HFFc6 (cell line): ENCODE results near the gene EDN2. TPM values are rescaled to one million over a fixed set of nuclear protein-coding genes. Genes with fewer than 3 reads are reported as not detected.

ENCODE experiments used
- DNase-seq: peaks from one replicate; pipeline ENCODE4 v3.0.0-alpha.2; 2018
- H3K27ac Mint-ChIP-seq: 2 replicates; pipeline ENCODE4 v1.8.0; 2020; ENCODE audit warnings: mild to moderate bottlenecking, mixed read lengths
- H3K27me3 Mint-ChIP-seq: 2 replicates; pipeline ENCODE4 v1.8.0; 2021; ENCODE audit warnings: mild to moderate bottlenecking, moderate library complexity, mixed read lengths; ENCODE audit not compliant: insufficient read depth
- H3K36me3 Mint-ChIP-seq: 2 replicates; pipeline ENCODE4 v1.8.0; 2021; ENCODE audit warnings: low read depth, mixed read lengths
- H3K4me1 Mint-ChIP-seq: 2 replicates; pipeline ENCODE4 v1.8.0; 2020; ENCODE audit warnings: low read depth, mixed read lengths
- H3K4me3 Mint-ChIP-seq: 2 replicates; pipeline ENCODE4 v1.8.0; 2020; ENCODE audit warnings: mild to moderate bottlenecking, moderate library complexity, mixed read lengths
- H3K9me3 Mint-ChIP-seq: 2 replicates; pipeline ENCODE4 v1.8.0; 2020; ENCODE audit warnings: mild to moderate bottlenecking, mixed read lengths
- total RNA-seq, 6 experiments: library from RNA; stranded (reverse); fragmentation: NEBNext Ultra II Directional; extraction: Animal tissue kit (Norgen Biotek cat#: 25700); gene quantifications; 2 replicates in 1 of 6; 3 replicates in 5 of 6; pipeline ENCODE4 v1.2.3, GENCODE V29; 2021
- TF ChIP-seq, protein P1 (sequence below): fragments of 200-600 bp; sonication (generic); IDR thresholded peaks from 2 replicates; pipeline ENCODE4 v1.5.0; 2021; ENCODE audit warnings: antibody characterized with exemption, mild to moderate bottlenecking

The EDN2 gene
- total RNA-seq, 6 experiments from 2014 or later: not detected

- H3K9me3 Mint-ChIP-seq: no peaks in the 10 kb centered on the region
Measured at GRCh38 chr1:41434748-41435449, 49.6 kb downstream of the EDN2 start.

GRCh38 chr1:41434306-41434705 is 50.2 kb downstream of the EDN2 start:
- Mint-ChIP-seq H3K9me3 (no peaks in the 10 kb centered on the region), H3K27ac (no peak overlapping the region), H3K4me3 (no peak overlapping the region), H3K4me1 (peaks cover 50% of the 10 kb centered on the region), H3K27me3 (peaks cover 2% of the 10 kb centered on the region), H3K36me3 (no peaks in the 10 kb centered on the region)
- TF ChIP-seq, protein P1, sequence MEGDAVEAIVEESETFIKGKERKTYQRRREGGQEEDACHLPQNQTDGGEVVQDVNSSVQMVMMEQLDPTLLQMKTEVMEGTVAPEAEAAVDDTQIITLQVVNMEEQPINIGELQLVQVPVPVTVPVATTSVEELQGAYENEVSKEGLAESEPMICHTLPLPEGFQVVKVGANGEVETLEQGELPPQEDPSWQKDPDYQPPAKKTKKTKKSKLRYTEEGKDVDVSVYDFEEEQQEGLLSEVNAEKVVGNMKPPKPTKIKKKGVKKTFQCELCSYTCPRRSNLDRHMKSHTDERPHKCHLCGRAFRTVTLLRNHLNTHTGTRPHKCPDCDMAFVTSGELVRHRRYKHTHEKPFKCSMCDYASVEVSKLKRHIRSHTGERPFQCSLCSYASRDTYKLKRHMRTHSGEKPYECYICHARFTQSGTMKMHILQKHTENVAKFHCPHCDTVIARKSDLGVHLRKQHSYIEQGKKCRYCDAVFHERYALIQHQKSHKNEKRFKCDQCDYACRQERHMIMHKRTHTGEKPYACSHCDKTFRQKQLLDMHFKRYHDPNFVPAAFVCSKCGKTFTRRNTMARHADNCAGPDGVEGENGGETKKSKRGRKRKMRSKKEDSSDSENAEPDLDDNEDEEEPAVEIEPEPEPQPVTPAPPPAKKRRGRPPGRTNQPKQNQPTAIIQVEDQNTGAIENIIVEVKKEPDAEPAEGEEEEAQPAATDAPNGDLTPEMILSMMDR: no peak
- DNase-seq: no peak

More at GRCh38 chr1:41434748-41435449, 49.6 kb downstream of the EDN2 start:
- TF ChIP-seq, protein P1: no peak
- no peak for DNase-seq
- H3K4me1 Mint-ChIP-seq: peaks cover 50% of the 10 kb centered on the region
- peaks cover 2% of the 10 kb centered on the region for H3K27me3 Mint-ChIP-seq
- no peak overlapping the region for H3K27ac Mint-ChIP-seq
- H3K4me3 Mint-ChIP-seq: no peak overlapping the region
- no peaks in the 10 kb centered on the region for H3K36me3 Mint-ChIP-seq

- DNase-seq: no peak
- TF ChIP-seq, protein P1: no peak
- Mint-ChIP-seq H3K27me3 (peaks cover 4% of the 10 kb centered on the region), H3K36me3 (no peaks in the 10 kb centered on the region), H3K4me3 (no peak overlapping the region), H3K4me1 (peaks cover 50% of the 10 kb centered on the region), H3K27ac (no peak overlapping the region; the same call in 1 of the 2 replicates), H3K9me3 (no peaks in the 10 kb centered on the region)
Measured at GRCh38 chr1:41433501-41433900, 51.0 kb downstream of the EDN2 start.

GRCh38 chr1:41432481-41433280 is 51.8 kb downstream of the EDN2 start:
- no peaks in the 10 kb centered on the region for H3K9me3 Mint-ChIP-seq
- no peak overlapping the region for H3K27ac Mint-ChIP-seq
- TF ChIP-seq, protein P1: peak; percentile 100
- H3K36me3 Mint-ChIP-seq: no peaks in the 10 kb centered on the region
- peak; percentile 78 for DNase-seq
- peak overlapping the region; percentile 19 for H3K4me3 Mint-ChIP-seq
- H3K4me1 Mint-ChIP-seq: peaks cover 50% of the 10 kb centered on the region
- peaks cover 4% of the 10 kb centered on the region for H3K27me3 Mint-ChIP-seq

DNA sequence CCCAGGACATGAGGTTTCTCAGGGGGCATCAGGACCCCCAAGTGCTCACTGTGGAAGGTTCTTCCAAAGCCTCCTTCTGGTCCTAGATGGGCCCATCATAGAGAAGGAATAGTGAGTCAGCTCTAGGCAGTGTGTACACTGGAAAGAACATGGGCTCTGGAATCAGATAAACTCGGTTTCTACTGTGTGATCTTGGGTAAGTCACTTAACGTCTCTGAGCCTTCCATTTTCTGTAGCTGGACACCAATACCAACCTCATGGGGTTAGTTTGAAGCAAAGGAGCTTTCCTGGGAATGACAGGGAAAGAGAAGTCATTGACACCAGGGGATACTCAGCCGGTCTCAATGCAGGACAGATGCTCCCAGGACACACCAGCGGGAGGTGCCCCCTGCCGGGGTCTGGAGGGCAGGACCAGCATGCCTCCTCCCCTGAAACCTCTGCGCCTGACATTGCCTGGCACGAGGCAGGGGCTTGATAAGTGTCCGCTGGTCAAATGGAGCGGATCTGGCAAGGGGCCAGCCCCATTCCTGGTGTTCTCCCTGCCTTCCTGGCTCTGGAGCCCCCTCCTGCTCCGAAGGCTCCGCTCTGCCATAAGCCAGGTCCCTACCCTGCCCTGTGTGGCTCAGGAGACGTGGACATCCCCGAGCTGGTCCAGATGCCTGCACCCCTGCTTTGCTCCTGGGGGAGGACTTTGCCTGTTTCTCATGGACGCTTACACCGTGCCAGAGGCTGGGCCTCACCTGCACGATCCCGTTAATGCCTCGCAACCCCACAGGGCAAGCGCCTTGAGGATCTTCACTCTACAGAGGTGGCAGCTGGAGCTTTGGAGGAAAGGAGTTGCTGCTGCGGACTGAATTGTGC is 52.8 kb downstream of the EDN2 start:
- peaks cover 4% of the 10 kb centered on the region for H3K27me3 Mint-ChIP-seq
- H3K9me3 Mint-ChIP-seq: no peaks in the 10 kb centered on the region
- no peak overlapping the region for H3K4me3 Mint-ChIP-seq
- peaks cover 45% of the 10 kb centered on the region for H3K4me1 Mint-ChIP-seq
- DNase-seq: no peak
- H3K36me3 Mint-ChIP-seq: no peaks in the 10 kb centered on the region
- no peak overlapping the region for H3K27ac Mint-ChIP-seq
- TF ChIP-seq, protein P1: no peak
